ENCODE measurements around the gene USP34. TPM values are rescaled to one million over a fixed set of nuclear protein-coding genes. Genes with fewer than 3 reads are reported as not detected.
A peak's percentile ranks its signal among the peaks of the same experiment; 100 is the strongest.

Gene USP34
- total RNA-seq, 2 experiments from 2014 or later = 59.5 to 60.4 TPM

- H3K36me3 Mint-ChIP-seq (ENCODE audit: low read depth) = peaks cover 19% of the 10 kb centered on the region
- no peak for DNase-seq
- H3K4me3 Mint-ChIP-seq = no peak overlapping the region
- H3K27me3 Mint-ChIP-seq (ENCODE audit: low read depth) = no peaks in the 10 kb centered on the region
- CTCF ChIA-PET = no interaction called here
- H3K9me3 Mint-ChIP-seq = no peaks in the 10 kb centered on the region
- H3K4me1 Mint-ChIP-seq (ENCODE audit: low read depth) = no peaks in the 10 kb centered on the region
- no peak overlapping the region for H3K27ac Mint-ChIP-seq
- intact Hi-C loops (cut with micrococcal nuclease) = no loop called here
Measured at GRCh38 chr2:61247204-61247812, 223.6 kb downstream of the USP34 start.

GRCh38 chr2:61244694-61245093 is 226.2 kb downstream of the USP34 start:
- no peak for DNase-seq
- CTCF ChIA-PET = interaction anchor here (0.6 to 0.7 kb wide), 2 partner anchors 94 to 415 kb away, joined by 3 read pairs; no protein-coding TSS in a partner anchor
- no peak overlapping the region for H3K4me3 Mint-ChIP-seq
- H3K27me3 Mint-ChIP-seq (ENCODE audit: low read depth) = no peaks in the 10 kb centered on the region
- no peaks in the 10 kb centered on the region for H3K4me1 Mint-ChIP-seq (ENCODE audit: low read depth)
- H3K36me3 Mint-ChIP-seq (ENCODE audit: low read depth) = peaks cover 24% of the 10 kb centered on the region
- intact Hi-C loops (cut with micrococcal nuclease) = no loop called here
- H3K9me3 Mint-ChIP-seq = no peaks in the 10 kb centered on the region
- H3K27ac Mint-ChIP-seq = no peak overlapping the region

- CTCF ChIA-PET = no interaction called here
- peaks cover 24% of the 10 kb centered on the region for H3K36me3 Mint-ChIP-seq (ENCODE audit: low read depth)
- no peaks in the 10 kb centered on the region for H3K9me3 Mint-ChIP-seq
- intact Hi-C loops (cut with micrococcal nuclease) = no loop called here
- no peak for DNase-seq
- no peak overlapping the region for H3K4me3 Mint-ChIP-seq
- H3K4me1 Mint-ChIP-seq (ENCODE audit: low read depth) = peaks cover 13% of the 10 kb centered on the region
- H3K27ac Mint-ChIP-seq = no peak overlapping the region
- no peaks in the 10 kb centered on the region for H3K27me3 Mint-ChIP-seq (ENCODE audit: low read depth)
Measured at GRCh38 chr2:61241266-61241665, 229.6 kb downstream of the USP34 start.

GRCh38 chr2:61238219-61239012 is 232.5 kb downstream of the USP34 start:
- CTCF ChIA-PET = no interaction called here

GRCh38 chr2:61235716-61236115 is 235.2 kb downstream of the USP34 start:
- no peak for DNase-seq
- peaks cover 19% of the 10 kb centered on the region for H3K36me3 Mint-ChIP-seq (ENCODE audit: low read depth)
- H3K27me3 Mint-ChIP-seq (ENCODE audit: low read depth) = no peaks in the 10 kb centered on the region
- H3K4me1 Mint-ChIP-seq (ENCODE audit: low read depth) = peaks cover 13% of the 10 kb centered on the region
- no peak overlapping the region for H3K4me3 Mint-ChIP-seq
- peak overlapping the region; percentile 13 for H3K27ac Mint-ChIP-seq
- intact Hi-C loops (cut with micrococcal nuclease) = loop anchor here (5.0 kb wide), 1 partner anchor 302 kb away; the partner anchor contains the start of gene XPO1
- no peaks in the 10 kb centered on the region for H3K9me3 Mint-ChIP-seq
- CTCF ChIA-PET = no interaction called here

More at GRCh38 chr2:61238219-61239012, 232.5 kb downstream of the USP34 start:
- H3K4me3 Mint-ChIP-seq = no peak overlapping the region
- no peaks in the 10 kb centered on the region for H3K9me3 Mint-ChIP-seq
- H3K4me1 Mint-ChIP-seq (ENCODE audit: low read depth) = peaks cover 13% of the 10 kb centered on the region
- H3K36me3 Mint-ChIP-seq (ENCODE audit: low read depth) = peaks cover 24% of the 10 kb centered on the region
- no peaks in the 10 kb centered on the region for H3K27me3 Mint-ChIP-seq (ENCODE audit: low read depth)
- H3K27ac Mint-ChIP-seq = peak overlapping the region; percentile 78
- intact Hi-C loops (cut with micrococcal nuclease) = loop anchor here (5.0 kb wide), 1 partner anchor 299 kb away; the partner anchor contains the start of gene XPO1
- DNase-seq = no peak

GRCh38 chr2:61233581-61233980 is 237.3 kb downstream of the USP34 start:
- no peaks in the 10 kb centered on the region for H3K9me3 Mint-ChIP-seq
- peak; percentile 14 for DNase-seq
- peaks cover 20% of the 10 kb centered on the region for H3K36me3 Mint-ChIP-seq (ENCODE audit: low read depth)
- no peak overlapping the region for H3K4me3 Mint-ChIP-seq
- intact Hi-C loops (cut with micrococcal nuclease) = no loop called here
- peaks cover 4% of the 10 kb centered on the region for H3K4me1 Mint-ChIP-seq (ENCODE audit: low read depth)
- no peaks in the 10 kb centered on the region for H3K27me3 Mint-ChIP-seq (ENCODE audit: low read depth)
- CTCF ChIA-PET = interaction anchor here (0.6 to 0.7 kb wide), 2 partner anchors 22 to 301 kb away, joined by 3 to 4 read pairs; no protein-coding TSS in a partner anchor
- H3K27ac Mint-ChIP-seq = peak overlapping the region; percentile 36

- CTCF ChIA-PET = no interaction called here
- Mint-ChIP-seq H3K27me3 (ENCODE audit: low read depth) (no peaks in the 10 kb centered on the region), H3K36me3 (ENCODE audit: low read depth) (peaks cover 26% of the 10 kb centered on the region), H3K4me3 (no peak overlapping the region), H3K27ac (no peak overlapping the region), H3K9me3 (no peaks in the 10 kb centered on the region), H3K4me1 (ENCODE audit: low read depth) (no peaks in the 10 kb centered on the region)
- intact Hi-C loops (cut with micrococcal nuclease) = no loop called here
- DNase-seq = no peak
Measured at GRCh38 chr2:61229936-61230335, 241.0 kb downstream of the USP34 start.

GRCh38 chr2:61222567-61222966 is 248.3 kb downstream of the USP34 start:
- no peak overlapping the region for H3K27ac Mint-ChIP-seq
- peaks cover 32% of the 10 kb centered on the region for H3K36me3 Mint-ChIP-seq (ENCODE audit: low read depth)

GRCh38 chr2:61221819-61222218 is 249.1 kb downstream of the USP34 start:
- peaks cover 29% of the 10 kb centered on the region for H3K36me3 Mint-ChIP-seq (ENCODE audit: low read depth)
- intact Hi-C loops (cut with micrococcal nuclease) = no loop called here
- H3K9me3 Mint-ChIP-seq = no peaks in the 10 kb centered on the region
- H3K4me1 Mint-ChIP-seq (ENCODE audit: low read depth) = no peaks in the 10 kb centered on the region
- DNase-seq = no peak
- H3K27me3 Mint-ChIP-seq (ENCODE audit: low read depth) = no peaks in the 10 kb centered on the region
- H3K4me3 Mint-ChIP-seq = no peak overlapping the region
- CTCF ChIA-PET = no interaction called here
- H3K27ac Mint-ChIP-seq = no peak overlapping the region

More at GRCh38 chr2:61222567-61222966, 248.3 kb downstream of the USP34 start:
- Mint-ChIP-seq H3K9me3 (no peaks in the 10 kb centered on the region), H3K4me1 (ENCODE audit: low read depth) (no peaks in the 10 kb centered on the region), H3K27me3 (ENCODE audit: low read depth) (no peaks in the 10 kb centered on the region), H3K4me3 (no peak overlapping the region)
- CTCF ChIA-PET = no interaction called here
- intact Hi-C loops (cut with micrococcal nuclease) = no loop called here
- no peak for DNase-seq

GRCh38 chr2:61220768-61221167 is 250.1 kb downstream of the USP34 start:
- Mint-ChIP-seq H3K36me3 (ENCODE audit: low read depth) (peaks cover 29% of the 10 kb centered on the region), H3K4me1 (ENCODE audit: low read depth) (no peaks in the 10 kb centered on the region), H3K27me3 (ENCODE audit: low read depth) (no peaks in the 10 kb centered on the region), H3K9me3 (no peaks in the 10 kb centered on the region), H3K4me3 (no peak overlapping the region), H3K27ac (no peak overlapping the region)
- intact Hi-C loops (cut with micrococcal nuclease) = no loop called here
- CTCF ChIA-PET = interaction anchor here (0.6 to 1.2 kb wide), 2 partner anchors 19 to 37 kb away, joined by 3 to 4 read pairs; no protein-coding TSS in a partner anchor
- DNase-seq = no peak

- CTCF ChIA-PET = no interaction called here
- no peak for DNase-seq
- Mint-ChIP-seq H3K27ac (no peak overlapping the region), H3K4me1 (ENCODE audit: low read depth) (no peaks in the 10 kb centered on the region), H3K4me3 (no peak overlapping the region), H3K36me3 (ENCODE audit: low read depth) (peaks cover 29% of the 10 kb centered on the region), H3K9me3 (no peaks in the 10 kb centered on the region), H3K27me3 (ENCODE audit: low read depth) (no peaks in the 10 kb centered on the region)
- intact Hi-C loops (cut with micrococcal nuclease) = no loop called here
Measured at GRCh38 chr2:61218817-61219170, 252.1 kb downstream of the USP34 start.

- intact Hi-C loops (cut with micrococcal nuclease) = no loop called here
- CTCF ChIA-PET = no interaction called here
- Mint-ChIP-seq H3K36me3 (ENCODE audit: low read depth) (peaks cover 27% of the 10 kb centered on the region), H3K9me3 (no peaks in the 10 kb centered on the region), H3K4me3 (no peak overlapping the region), H3K27me3 (ENCODE audit: low read depth) (no peaks in the 10 kb centered on the region), H3K27ac (no peak overlapping the region), H3K4me1 (ENCODE audit: low read depth) (no peaks in the 10 kb centered on the region)
- DNase-seq = no peak
Measured at GRCh38 chr2:61218076-61218816, 252.6 kb downstream of the USP34 start.

Measured in activated naive CD4-positive, alpha-beta T cell treated with anti-CD3 and anti-CD28 coated beads for 36 hours (primary cell).